DMS79 treated with DMSO at 0.1 percent for 48 hours (cell line): ENCODE data around the gene MTOR.
"Not testable (repeated sequence)": the region's sequence is repeated elsewhere in the genome, so short reads cannot be mapped to it uniquely, and the experiment has no call there.

Experiments
- DNase-seq: peaks from one replicate; lab custom pipeline; 2025; lab: John Stamatoyannopoulos, UW

MTOR gene

DNA sequence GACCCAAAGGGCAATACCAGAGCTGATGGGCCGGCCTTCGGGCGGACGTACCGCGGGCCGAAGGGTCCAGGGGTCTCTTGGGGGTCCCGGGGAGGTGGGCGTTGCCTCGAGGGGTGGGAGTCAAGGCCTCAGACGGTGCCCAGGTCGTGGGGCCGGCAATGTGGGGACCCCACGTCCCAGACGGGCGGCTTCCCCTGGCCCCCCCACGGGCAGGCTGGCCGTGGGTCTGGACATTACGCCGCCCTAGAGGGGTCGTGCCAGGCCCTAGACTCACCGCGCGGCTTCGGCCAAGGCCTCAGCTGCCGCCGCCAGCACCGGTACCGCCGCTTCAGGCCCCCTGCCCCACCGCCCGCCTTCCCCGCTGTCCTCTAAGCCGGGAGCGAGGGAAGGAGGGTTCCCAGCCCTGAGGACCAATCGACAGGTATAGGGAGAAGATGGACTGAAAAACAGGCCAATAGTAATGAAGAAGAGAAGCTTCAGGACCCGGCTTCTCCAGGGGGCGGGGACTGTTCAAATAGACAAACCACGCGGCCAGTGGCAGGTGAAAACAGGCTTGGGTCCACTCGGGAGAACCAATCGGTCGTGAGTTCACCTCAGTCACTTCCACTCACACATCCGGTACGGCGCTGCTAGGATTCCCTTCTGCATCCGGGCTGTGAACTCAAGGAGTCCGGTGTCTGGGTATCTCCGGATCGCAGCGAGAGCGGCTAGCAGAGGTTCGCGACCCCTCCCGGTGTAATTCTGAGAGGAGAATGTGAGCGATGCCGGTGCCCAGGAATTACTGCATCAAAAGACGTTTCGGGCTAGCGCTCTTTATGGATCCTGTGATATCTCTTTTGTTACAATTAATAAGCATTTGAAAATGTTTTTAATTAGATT lies at the start of gene MTOR:
Gene MTOR, minus strand, starts transcription at position 381 of the 879 bp plus-strand sequence. CDS start 3,142 bp downstream, outside the sequence.
- peak; percentile 100 for DNase-seq

DNA sequence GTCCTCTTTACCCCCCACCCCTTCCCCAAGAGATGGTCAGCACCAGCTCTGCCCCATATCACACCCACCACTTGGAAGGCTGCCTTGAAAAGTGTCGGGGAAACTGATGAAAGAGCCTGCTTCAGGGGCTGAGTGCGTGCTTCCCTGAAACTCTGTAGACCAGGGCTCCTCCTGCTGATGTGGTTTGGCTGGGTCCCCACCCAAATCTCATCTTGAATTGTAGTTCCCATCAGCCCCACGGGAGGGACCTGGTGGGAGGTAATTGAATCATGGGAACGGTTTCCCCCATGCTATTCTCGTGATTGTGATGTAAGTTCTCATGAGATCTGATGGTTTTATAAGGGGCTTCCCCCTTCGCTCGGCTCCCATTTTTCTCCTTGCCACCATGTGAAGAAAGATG lies 47.0 kb upstream of the MTOR start:
- DNase-seq, result no peak

DNA sequence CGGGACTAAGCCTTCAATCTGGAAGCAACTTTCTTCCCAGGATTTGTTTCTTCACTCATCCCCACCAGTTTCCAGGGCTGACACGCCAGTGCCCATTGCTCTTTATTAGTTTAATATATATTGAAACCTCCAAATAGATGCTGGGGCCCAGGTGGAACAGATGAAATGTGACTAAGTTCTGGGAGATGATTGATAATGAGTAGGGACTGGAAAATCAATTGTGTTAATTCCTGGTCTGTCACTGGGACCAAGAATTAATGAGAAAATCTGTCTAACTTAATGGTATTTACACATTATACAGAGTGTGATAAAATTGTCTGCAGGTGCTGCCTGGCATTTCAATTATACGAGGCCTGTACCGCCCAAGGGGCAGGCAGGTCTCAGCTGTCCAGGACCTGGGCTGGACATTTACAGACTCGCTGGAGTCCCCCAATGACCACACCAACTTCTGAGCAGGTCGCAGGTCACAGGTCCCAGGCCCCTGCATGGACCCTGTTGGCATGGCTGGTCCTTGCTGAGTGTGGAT lies 46.4 kb upstream of the MTOR start:
- DNase-seq, result no peak

DNA sequence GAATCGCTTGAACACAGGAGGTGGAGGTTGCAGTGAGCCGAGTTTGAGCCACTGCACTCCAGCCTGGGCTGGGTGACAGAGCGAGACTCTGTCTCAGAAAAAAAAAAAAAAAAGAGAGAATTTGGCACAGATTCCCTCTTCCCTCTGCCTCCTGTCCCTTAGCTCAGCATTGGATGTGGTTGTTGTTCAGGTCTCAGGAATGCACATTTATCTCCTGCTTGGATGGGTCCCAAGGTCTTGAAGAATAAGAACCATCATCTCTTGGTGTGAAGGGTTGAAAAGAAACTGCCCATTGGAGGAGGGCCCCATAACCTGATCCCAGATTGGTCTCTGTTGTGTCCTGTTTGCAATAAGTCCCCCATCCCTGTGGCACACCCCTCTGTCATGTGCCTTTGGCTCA lies 45.5 kb upstream of the MTOR start:
- no peak for DNase-seq

DNA sequence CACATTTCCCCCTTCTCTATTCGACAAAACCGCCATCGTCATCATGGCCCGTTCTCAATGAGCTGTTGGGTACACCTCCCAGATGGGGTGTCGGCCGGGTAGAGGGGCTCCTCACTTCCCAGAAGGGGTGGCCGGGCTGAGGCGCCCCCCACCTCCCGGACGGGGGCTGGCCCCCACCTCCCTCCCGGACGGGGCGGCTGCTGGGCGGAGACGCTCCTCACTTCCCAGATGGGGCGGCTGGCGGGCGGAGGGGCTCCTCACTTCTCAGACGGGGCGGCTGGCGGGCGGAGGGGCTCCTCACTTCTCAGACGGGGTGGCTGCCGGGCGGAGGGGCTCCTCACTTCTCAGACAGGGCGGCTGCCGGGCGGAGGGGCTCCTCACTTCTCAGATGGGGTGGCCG lies 43.2 kb upstream of the MTOR start:
- DNase-seq, result not testable (repeated sequence)

DNA sequence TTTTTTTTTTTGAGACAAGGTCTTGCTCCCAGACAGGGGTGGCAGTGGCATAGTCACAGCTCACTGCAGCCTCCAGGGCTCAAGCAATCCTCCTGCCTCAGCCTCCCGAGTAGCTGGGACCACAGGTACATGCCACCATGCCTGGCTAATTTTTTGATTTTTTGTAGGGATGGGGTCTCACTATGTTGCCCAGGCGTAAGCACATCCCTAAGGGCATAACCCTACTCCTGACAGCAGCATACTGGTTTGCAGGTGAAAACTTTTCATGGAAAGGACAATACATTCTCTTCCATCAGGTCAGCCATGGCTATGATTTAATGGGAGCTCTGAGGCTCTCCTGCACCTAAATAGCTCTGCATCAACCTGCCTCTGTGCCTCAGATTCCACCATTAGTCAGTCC lies 40.0 kb upstream of the MTOR start:
- no peak for DNase-seq

DNA sequence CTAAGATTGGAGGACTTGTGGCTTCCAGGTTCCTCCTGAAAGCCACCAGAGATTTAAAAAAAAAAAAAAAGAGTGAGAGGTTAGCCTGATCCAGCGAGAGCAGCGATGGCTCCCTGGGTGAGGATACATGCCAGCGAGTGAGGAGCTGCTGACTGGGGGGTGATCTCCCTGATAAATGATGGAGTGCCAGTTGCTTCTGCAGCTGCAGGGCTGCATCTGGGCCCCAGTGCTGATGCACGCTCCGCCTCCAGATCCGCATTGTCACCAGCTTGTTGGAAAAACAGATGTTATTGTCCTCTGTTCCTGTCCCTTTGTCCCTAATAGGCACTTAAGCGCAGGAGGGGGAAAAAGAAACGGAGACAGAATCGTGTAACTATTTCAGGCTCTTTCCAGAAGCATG lies 39.2 kb upstream of the MTOR start:
- DNase-seq, result no peak

DNA sequence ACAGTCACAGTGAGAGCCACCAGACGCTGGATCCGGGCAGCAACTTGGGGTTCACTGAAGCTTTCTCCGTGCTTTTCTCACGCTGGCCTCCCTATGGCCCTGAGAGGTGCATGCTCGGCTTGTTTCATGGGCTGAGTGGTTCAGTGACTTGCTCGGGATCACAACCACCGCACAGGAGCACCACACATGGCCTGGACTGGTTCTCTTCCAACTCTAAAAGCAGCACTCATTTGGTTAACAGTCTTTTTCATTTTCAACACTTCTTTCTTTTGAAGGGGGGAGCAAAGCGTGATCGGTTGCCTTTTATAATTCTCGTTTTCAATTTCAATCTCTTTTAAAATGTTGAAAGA lies 36.8 kb upstream of the MTOR start:
- DNase-seq, result no peak

DNA sequence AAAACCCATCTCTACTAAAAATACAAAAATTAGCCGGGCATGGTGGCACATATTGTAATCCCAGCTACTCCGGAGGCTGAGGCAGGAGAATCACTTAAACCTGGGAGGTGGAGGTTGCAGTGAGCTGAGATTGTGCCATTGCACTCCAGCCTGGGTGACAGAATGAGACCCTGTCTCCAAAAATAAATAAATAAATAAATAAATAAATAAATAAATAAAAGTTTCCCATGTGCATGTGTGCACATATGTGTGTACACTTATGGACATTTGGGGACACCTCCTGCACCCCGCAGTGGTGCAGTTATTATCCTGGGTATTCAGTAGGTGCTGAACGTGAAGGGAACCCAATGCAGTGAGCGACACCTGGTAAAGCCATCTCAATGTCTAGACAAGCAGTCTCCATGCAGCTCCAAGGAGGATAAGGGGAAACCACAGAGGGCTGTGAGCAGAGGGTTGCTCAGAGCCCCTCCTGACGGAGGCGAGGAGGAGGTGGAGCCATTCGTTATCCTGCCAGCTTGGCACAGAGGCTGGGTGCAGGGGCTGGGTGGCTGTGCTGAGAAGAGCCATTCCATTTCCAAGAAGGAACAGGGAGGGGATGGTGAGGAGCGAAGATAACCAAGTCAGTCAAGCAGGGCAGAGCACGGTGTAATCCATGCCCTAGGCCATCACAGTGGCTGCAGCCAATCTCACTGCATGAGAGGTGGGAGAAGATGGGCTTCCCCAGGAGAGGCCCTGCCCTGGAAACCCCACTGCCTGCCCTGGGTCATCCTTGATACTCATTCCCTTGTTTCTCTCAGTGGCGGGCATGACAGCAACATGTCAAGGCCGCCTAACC lies 36.3 kb upstream of the MTOR start:
- no peak for DNase-seq

DNA sequence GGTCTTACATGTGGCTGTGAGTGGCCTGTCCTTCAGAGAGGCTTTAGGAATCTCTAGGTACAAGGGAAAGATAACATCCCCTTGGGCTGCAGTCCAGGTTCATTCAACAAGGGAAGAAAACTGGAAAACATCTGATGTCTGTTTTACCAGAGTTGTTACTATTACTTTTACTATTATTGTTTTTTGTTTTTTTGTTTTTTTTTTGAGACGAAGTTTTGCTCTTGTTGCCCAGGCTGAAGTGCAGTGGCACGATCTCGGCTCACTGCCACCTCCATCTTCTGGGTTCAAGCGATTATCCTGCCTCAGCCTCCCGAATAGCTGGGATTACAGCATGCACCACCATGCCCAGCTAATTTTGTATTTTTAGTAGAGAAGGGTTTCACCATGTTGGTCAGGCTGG lies 35.4 kb upstream of the MTOR start:
- not testable (repeated sequence) for DNase-seq

DNA sequence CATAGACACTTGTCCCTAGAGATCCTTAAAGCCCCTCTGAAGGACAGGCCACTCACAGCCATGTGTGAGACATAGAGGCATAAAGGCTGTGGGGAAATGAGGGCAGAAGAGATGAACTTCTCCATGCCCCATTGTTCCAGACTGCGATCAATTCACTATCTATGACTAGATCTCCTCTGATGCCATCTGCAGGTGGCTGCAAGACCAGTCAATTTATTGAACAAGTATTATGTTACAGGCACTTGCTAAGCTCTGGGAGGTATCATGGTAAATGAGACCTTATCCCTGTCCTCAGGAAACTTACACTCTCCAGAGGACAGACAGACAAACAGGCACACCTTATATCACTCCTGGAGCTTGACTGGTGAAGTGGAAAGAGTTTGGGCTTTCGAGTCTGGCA lies 33.6 kb upstream of the MTOR start:
- no peak for DNase-seq

DNA sequence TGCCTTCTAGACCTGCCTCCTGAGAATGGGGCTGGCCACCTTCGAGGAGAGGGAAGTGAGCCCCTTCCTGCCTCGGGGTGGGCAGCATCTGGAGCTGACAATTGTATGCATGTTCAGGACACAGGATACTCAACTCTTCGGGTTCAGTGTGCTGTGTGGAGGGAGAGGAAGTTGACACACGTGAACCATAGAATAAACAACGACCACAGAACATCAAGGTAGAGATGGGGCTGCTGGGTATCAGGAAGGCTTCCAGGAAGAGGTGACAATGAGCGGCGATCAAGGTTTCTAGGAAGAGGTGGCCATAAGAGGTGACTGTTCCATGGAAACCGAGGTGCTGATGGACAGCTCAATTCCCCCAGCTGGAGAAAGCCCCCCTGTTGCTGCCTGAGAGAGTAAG lies 32.6 kb upstream of the MTOR start:
- no peak for DNase-seq

DNA sequence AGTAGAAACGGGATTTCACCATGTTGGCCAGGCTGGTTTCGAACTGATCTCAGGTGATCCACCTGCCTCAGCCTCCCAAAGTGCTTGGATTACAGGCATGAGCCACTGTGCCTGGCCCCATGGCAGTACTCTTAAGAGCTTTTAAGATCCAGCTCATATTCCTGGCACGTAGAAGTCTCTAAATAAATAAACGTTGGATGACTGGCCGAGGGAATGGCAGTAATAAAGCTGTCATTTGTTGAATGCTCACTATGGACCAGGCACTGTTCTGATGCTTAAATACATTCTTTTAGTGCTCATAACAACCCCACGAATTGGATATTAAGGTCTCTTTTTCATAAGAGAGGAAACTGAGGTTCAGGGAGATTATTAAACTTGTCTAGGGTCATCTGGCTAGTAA lies 31.5 kb upstream of the MTOR start:
- DNase-seq, result no peak

DNA sequence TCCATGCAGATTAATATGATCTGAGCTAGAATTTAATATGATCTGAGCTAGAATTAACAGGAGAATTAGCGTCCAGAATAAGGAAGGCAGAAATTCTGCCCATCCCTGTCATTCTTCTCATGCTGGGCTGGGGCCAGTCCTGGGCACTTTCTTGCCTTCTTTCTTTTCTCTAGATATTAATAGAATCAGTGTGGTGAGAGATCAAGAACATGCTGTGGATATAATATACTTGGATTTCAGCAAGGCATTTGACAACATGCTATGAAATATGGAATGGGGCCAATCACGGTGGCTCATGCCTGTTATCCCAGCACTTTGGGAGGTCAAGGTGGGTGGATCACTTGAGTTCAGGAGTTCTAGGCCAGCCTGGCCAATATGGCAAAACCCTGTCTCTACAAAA lies 28.7 kb upstream of the MTOR start:
- no peak for DNase-seq

DNA sequence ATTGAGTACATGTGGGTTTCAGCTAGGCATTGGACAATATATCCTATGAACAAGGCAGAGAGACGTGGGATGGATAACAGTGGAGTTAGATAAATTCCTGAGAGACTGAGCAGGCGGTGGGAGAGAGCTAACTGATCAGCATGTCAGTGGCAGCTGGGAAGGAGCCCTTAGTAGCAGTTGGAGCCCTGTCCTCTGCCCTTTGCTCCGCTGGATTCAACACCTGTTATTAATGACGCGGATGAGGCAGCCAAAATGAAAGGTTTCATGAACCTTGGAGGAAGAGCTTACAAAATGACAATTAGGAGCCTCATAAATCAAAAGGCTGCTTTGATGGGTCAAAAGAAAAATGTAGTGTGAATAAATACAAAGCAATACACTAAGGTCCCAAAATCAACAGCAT lies 26.7 kb upstream of the MTOR start:
- DNase-seq, result no peak

DNA sequence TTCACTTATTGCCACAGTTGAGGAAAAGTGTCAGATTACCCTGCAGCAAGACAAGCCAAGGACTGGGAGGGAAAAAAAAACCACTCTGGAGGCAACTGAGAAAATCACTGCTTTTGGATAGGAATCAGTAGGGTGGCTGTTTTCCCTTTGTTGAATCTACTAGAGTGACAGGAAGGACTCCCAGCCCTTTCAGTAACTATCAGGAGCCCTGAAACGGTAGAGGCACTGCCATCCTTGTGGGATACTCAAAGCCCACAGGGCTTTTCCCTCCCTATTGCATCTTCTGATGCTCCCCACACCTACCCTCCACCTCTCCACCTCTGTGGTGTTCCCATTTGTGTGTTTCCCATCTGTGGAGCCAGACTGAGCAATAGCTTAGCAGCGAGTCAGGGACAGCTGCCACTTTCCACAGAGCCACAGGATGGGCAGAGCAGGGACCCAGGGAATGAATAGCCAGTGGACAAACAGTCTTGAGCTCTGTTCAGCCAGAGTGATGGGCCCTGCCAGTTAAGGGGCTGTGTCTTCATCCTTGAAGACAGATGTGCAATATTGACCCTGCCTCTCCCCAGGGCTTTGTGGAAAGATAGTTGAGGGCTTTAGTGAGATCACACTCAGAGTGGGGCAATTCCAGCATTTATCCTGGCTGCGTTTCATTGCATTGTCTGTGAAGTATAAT lies 24.5 kb upstream of the MTOR start:
- no peak for DNase-seq

DNA sequence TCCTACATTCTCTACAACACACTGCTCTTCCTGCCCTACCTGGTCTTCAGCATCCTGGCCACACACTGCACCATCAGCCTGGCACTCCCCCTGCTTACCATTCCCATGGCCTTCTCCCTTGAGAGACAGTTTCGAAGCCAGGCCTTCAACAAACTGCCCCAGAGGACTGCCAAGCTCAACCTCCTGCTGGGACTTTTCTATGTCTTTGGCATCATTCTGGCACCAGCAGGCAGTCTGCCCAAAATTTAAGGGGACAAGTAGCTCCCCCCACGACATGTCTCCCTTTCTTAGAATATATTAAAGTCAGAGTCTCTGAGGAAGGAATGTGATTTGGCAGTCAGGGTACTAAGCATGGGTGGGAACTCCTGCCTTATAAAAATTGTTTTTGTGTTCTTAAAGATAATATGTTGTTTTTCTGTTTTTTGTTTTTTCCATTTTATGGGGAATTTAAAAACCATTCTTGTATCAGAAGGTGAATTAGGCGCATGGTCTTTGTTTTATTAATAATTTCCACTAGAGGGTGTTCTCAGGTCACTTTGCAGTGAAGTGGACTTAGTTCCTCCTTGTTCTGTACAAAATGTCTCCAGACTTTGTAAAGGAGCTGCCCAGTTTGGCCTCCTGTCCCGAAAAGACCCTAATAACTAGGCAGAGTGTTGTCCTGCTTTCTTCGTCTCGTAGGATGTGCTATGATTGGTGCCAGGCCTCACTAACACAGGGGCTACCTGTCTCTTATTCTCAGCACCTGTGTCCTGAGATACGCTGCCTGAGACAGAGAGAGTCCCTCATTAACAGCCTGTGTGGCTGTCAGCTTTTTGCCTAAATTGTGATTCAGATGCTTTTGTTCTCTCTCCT lies 23.8 kb upstream of the MTOR start:
- DNase-seq, result peak; percentile 43

DNA sequence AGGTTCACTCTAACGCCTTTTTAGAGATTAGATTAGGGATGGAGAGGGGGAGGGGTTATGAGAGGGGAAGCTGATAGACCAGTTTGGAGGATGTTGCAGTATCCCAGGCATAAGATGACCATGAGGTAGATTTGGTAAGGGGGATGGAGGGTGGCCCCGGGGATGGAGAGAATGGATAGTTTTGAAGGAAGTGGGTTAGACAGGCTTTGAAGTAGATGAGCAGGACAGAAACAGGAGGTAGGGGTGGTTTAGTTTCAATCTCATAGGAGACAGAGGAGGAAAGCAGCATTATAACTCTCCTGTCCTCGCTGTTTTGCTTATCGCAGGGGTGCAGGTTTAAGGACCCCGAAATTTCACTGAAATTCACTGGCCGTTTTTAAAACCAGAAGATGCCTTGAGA lies 22.4 kb upstream of the MTOR start:
- no peak for DNase-seq

DNA sequence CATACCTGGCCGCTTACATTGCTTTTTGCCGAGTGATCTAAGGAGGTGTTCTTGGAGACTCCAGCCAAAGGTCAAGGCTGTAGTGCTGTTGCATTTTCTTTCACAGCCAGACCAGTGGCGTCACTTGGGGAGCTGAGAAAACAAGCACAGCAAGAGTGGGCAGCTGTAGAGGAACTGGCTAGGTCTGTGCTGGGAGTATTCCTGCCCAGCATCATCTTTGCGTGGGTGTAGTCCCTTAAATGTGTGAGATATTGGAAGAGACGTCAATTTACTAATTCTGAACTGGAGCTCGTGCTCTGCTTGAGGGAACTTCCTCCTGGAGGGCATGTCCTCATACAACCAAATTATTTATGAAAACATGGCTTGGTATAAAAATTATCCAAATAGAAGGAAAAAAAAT lies 20.8 kb upstream of the MTOR start:
- DNase-seq, result no peak

DNA sequence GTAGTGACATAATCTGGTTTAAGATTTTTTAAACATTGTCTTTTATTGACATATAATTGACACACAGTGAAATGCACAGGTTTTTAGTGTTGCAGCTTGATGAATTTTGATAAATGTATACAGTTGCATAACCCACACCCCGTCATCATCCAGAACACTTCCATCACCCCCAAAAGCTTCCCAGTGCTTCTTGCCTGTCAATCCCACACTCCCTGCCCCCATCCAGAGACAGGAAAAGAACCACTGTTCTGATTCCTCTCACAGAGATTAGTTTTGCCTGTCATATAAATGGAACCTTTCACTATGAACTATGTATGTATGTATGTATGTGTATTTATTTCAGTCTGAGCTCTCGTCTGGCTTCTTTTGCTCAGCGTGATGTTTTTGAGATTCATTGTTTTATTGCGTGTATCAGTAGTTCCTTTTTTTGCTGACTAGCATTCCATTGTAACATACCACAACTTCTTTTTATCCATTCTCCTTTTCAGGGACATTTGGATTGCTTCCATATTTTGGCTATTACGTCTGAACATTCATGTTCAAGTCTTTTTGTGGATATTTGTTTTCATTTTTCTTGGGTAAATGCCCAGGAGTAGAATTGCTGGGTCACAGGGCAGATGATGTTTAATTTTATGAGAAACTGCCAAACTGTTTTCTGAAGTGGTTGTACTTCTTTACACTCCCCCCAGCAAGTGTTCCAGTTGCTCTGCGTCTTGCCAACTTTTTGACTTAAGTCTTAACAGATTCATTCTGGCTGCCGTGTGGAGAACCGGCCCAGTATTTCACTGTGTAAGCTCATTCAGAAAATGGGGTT lies 19.4 kb upstream of the MTOR start:
- DNase-seq, result peak; percentile 85
